ENCODE measurements around the gene MUC3A.
"Not testable (repeated sequence)": the region's sequence is repeated elsewhere in the genome, so short reads cannot be mapped to it uniquely, and the experiment has no call there.

The MUC3A gene

DNA sequence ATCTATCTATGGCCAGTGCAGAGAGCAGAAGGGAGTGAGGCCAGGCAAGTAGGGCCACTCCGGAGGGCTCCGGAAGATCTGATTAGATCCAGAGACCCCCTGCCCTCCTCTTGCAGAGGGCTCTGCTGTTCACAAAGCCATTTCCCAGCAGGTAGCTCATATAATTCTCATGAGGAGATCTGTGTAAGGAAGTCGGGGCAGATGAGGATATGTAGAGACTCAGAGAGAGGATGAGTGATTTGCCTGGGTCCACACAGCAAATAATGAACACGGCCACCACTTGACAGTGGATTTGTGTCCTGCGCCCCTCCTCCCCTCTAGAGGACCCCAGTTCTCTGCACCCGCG is 22.6 kb downstream of the MUC3A start:
- no peak overlapping the region for H3K4me3 ChIP-seq (ENCODE audit: low read depth, low read length)
- TF ChIP-seq CTCF (IDR thresholded peaks at IDR 0.05; ENCODE audit: insufficient read depth, low read depth, low read length, missing control alignments): no peak
- no peak for DNase-seq (ENCODE audit: low read depth)

DNA sequence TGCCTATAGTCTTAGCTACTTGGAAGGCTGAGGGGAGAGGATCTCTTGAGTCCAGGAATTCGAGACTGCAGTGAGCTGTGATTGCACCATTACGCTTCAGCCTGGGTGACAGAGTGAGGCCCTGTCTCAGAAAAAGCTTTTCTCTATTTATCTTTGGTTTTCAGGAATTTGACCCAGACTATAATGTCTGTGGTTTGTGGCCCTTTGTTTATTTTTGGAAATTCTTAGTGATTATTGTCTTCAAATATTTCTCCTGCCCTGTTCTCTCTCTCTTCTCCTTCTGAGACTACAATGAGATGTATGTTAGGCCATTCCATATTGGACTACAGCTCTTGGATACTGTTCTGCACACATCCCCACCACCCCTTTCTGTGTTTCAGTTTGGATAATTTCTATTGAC is 24.7 kb downstream of the MUC3A start:
- H3K4me3 ChIP-seq (ENCODE audit: low read depth, low read length): no peak overlapping the region
- no peak for DNase-seq (ENCODE audit: low read depth)
- no peak for TF ChIP-seq CTCF (IDR thresholded peaks at IDR 0.05; ENCODE audit: insufficient read depth, low read depth, low read length, missing control alignments)

GRCh38 chr7:100975371-100975821 is 26.1 kb downstream of the MUC3A start:
- TF ChIP-seq CTCF (IDR thresholded peaks at IDR 0.05; ENCODE audit: insufficient read depth, low read depth, low read length, missing control alignments): no peak
- H3K4me3 ChIP-seq (ENCODE audit: low read depth, low read length): no peak overlapping the region
- DNase-seq (ENCODE audit: low read depth): no peak

DNA sequence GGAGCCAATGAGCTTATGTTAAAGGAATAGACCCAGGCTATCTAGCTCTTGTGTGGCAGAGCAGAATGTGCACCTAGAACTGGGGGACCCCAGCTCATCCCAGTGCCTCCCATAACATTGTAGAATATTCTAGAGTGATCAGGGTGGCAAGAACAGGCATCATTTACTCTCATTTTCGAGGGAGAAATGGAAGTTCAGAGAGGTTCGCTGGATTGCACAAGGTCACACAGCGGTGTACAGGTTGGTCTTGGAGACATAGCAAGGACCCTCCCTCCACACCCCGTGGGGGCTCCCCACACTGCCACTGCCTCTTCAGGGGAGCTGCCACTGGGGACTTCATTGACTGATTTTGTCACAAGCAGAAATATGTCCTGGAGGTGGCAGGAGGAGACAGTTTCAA is 29.0 kb downstream of the MUC3A start:
- no peak for TF ChIP-seq CTCF (IDR thresholded peaks at IDR 0.05; ENCODE audit: insufficient read depth, low read depth, low read length, missing control alignments)
- no peak overlapping the region for H3K4me3 ChIP-seq (ENCODE audit: low read depth, low read length)
- no peak for DNase-seq (ENCODE audit: low read depth)

- TF ChIP-seq CTCF (IDR thresholded peaks at IDR 0.05; ENCODE audit: insufficient read depth, low read depth, low read length, missing control alignments): no peak
- no peak for DNase-seq (ENCODE audit: low read depth)
Observed at GRCh38 chr7:100983451-100984187, 34.3 kb downstream of the MUC3A start.

DNA sequence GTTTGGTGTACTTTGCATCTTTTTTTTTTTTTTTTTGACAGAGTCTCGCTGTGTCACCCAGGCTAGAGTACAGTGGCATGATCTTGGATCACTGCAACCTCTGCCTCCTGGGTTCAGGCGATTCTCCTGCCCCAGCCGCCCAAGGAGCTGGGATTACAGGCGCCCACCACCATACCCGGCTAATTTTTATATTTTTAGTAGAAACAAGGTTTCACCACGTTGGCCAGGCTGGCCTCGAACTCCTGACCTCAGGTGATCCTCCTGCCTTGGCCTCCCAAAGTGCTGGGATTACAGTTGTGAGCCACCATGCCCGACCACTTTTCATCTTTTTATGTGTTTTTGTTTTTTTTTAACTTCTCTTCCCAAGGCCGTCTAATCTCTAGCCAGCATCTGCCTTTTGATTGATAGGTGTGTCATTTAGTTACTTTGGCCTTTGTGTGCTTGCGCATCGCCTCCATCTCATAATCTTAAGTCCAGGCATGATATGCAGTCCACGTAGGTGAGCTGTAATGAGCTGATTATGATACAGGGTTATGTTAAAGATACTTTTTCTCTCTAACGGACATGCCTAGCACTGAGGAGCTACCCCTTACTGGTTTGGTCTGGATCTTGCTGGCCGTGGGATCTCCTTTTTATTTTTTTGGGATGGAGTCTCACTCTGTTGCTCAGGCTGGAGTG is 35.0 kb downstream of the MUC3A start:
- H3K4me3 ChIP-seq (ENCODE audit: low read depth, low read length); DNase-seq (ENCODE audit: low read depth): not testable (repeated sequence)

More at GRCh38 chr7:100983451-100984187, 34.3 kb downstream of the MUC3A start:
- H3K4me3 ChIP-seq (ENCODE audit: low read depth, low read length): no peak overlapping the region

GRCh38 chr7:100985033-100985797 is 35.9 kb downstream of the MUC3A start:
- DNase-seq (ENCODE audit: low read depth); H3K4me3 ChIP-seq (ENCODE audit: low read depth, low read length): not testable (repeated sequence)
